BJ (cell line): ENCODE data around the gene ACTMAP. TPM values are rescaled to one million over a fixed set of nuclear protein-coding genes. Genes with fewer than 3 reads are reported as not detected.
"Not testable (repeated sequence)": the region's sequence is repeated elsewhere in the genome, so short reads cannot be mapped to it uniquely, and the experiment has no call there.

Experiments used
- CTCF ChIA-PET: fragments of 350-600 bp; formaldehyde crosslinking; extraction: SDS; loops from one replicate; lab custom pipeline; 2021; ENCODE audit warnings: antibody characterized with exemption, inconsistent platforms; lab: Yijun Ruan, JAX
- POLR2A ChIA-PET: fragments of 300-600 bp; sonication (Branson Sonifier 250); formaldehyde crosslinking; extraction: SDS; loops from one replicate; lab custom pipeline; 2021; ENCODE audit warnings: antibody characterized with exemption; lab: Charles Lee
- DNase-seq: peaks from one replicate; pipeline ENCODE4 v3.0.0-alpha.2; 2011; ENCODE audit warnings: low read depth
- H3K27me3 ChIP-seq: 2 replicates; pipeline ENCODE4 v1.6.0; 2011; ENCODE audit warnings: low read length; ENCODE audit not compliant: control insufficient read depth, insufficient read depth
- H3K36me3 ChIP-seq: 2 replicates; pipeline ENCODE4 v1.5.1; 2011; ENCODE audit warnings: low read length; ENCODE audit not compliant: control insufficient read depth, insufficient read depth
- H3K4me3 ChIP-seq: 2 replicates; pipeline ENCODE4 v1.5.1; 2011; ENCODE audit warnings: low read depth, mild to moderate bottlenecking, control low read depth, low read length
- polyA plus RNA-seq: library from polyadenylated mRNA; depleted of rRNA; stranded (reverse); fragments of >200 nt; gene quantifications from 2 replicates; pipeline ENCODE4 v1.2.3, GENCODE V29; 2011
- TF ChIP-seq, protein P1 (sequence below): IDR thresholded peaks from 2 replicates; pipeline ENCODE4 v1.5.1; 2011; ENCODE audit warnings: low read depth, mild to moderate bottlenecking, control low read depth, inconsistent platforms, low read length, moderate library complexity; ENCODE audit not compliant: insufficient read depth

Gene ACTMAP
- polyA plus RNA-seq, 1 experiment = 5.5 TPM

- DNase-seq = no peak
- no peak overlapping the region for H3K4me3 ChIP-seq
- ChIA-PET POLR2A (no interaction called here), CTCF (interaction anchor here (1.7 to 3.8 kb wide), 2 partner anchors 26 to 31 kb away, joined by 5 to 22 read pairs; no protein-coding TSS in a partner anchor)
- TF ChIP-seq, protein P1, sequence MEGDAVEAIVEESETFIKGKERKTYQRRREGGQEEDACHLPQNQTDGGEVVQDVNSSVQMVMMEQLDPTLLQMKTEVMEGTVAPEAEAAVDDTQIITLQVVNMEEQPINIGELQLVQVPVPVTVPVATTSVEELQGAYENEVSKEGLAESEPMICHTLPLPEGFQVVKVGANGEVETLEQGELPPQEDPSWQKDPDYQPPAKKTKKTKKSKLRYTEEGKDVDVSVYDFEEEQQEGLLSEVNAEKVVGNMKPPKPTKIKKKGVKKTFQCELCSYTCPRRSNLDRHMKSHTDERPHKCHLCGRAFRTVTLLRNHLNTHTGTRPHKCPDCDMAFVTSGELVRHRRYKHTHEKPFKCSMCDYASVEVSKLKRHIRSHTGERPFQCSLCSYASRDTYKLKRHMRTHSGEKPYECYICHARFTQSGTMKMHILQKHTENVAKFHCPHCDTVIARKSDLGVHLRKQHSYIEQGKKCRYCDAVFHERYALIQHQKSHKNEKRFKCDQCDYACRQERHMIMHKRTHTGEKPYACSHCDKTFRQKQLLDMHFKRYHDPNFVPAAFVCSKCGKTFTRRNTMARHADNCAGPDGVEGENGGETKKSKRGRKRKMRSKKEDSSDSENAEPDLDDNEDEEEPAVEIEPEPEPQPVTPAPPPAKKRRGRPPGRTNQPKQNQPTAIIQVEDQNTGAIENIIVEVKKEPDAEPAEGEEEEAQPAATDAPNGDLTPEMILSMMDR = no peak
- H3K36me3 ChIP-seq = peaks cover 3% of the 10 kb centered on the region; the same call in 1 of the 2 replicates
- H3K27me3 ChIP-seq = no peaks in the 10 kb centered on the region
These were observed 26.1 kb upstream of the ACTMAP start for GRCh38 chr19:40776364-40776763.

- POLR2A ChIA-PET = no interaction called here
- CTCF ChIA-PET = no interaction called here
- H3K27me3 ChIP-seq = no peaks in the 10 kb centered on the region
These were observed 25.4 kb upstream of the ACTMAP start for GRCh38 chr19:40775632-40776022.

GRCh38 chr19:40774916-40775631, 24.8 kb upstream of the ACTMAP start, which contains the start of gene MIA:
Gene MIA (plus strand): TSS chr19:40775521. CDS start chr19:40775543, 22 bp downstream.
- Histone ChIP-seq H3K36me3 (peaks cover 1% of the 10 kb centered on the region; the same call in 1 of the 2 replicates), H3K4me3 (no peak within 1 kb of the TSS), H3K27me3 (no peaks in the 10 kb centered on the region)
- no peak for DNase-seq
- CTCF ChIA-PET = no interaction called here
- POLR2A ChIA-PET = no interaction called here
- TF ChIP-seq, protein P1 = no peak

More at GRCh38 chr19:40775632-40776022, 25.4 kb upstream of the ACTMAP start:
- no peak for DNase-seq
- TF ChIP-seq, protein P1 = no peak
- Histone ChIP-seq H3K4me3 (no peak overlapping the region), H3K36me3 (peaks cover 3% of the 10 kb centered on the region; the same call in 1 of the 2 replicates)

DNA sequence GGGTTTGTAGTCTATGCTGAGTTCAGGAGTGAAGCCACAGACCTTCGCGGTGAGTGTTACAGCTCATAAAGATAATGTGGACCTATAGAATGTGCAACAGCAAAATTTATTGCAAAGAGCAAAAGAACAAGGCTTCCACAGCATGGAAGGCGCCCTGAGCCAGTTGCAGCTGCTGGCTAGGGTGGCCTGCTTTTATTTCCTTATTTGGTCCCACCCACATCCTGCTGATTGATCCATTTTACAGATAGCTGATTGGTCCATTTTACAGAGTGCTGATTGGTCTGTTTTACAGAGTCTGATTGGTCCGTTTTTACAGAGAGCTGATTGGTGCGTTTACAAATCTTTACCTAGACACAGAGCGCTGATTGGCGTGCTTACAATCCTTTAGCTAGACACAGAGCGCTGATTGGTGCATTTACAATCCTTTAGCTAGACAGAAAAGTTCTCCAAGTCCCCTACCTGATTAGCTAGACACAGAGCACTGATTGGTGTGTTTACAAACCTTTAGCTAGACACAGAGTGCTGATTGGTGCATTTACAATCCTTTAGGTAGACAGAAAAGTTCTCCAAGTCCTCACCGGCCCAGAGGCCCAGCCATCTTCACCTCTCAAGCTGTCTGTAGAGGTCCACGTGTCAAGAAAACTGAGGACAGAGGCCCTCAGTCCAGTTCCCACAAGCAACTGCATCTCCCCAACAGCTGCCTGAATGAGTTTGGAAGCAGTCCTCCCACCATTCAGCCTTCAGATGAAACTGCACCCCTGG, 21.0 kb upstream of the ACTMAP start:
- H3K36me3 ChIP-seq, H3K27me3 ChIP-seq, H3K4me3 ChIP-seq, POLR2A ChIA-PET, DNase-seq: not testable (repeated sequence)
- CTCF ChIA-PET = interaction anchor here (0.7 to 1.1 kb wide), 3 partner anchors 49 to 203 kb away, joined by 4 to 5 read pairs (median 5); no protein-coding TSS in a partner anchor

DNA sequence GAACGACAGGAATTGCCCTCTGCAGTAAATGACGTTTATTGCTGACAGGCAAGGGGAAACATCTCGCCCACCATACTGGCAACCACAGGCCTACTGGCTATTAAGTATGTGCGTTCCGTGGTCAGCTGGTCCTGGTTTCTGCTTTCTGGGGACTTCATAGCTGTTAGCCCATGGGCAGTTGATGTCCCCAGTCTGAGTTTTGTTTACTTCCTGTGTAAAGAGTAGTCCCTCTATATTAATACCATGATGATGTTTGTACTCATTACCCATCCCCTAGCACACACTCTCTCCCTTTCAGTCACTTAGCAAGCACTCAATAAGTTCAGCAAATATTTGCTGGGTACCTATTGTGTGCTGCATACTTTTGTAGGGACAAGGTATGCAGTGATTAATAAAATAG, 18.6 kb upstream of the ACTMAP start:
- no peak overlapping the region for H3K4me3 ChIP-seq
- ChIA-PET POLR2A (no interaction called here), CTCF (no interaction called here)
- DNase-seq = no peak
- TF ChIP-seq, protein P1 = no peak
- H3K27me3 ChIP-seq = no peaks in the 10 kb centered on the region
- H3K36me3 ChIP-seq = peaks cover 10% of the 10 kb centered on the region

- H3K27me3 ChIP-seq, DNase-seq, POLR2A ChIA-PET, H3K4me3 ChIP-seq: not testable (repeated sequence)
- peaks cover 28% of the 10 kb centered on the region for H3K36me3 ChIP-seq
- CTCF ChIA-PET = interaction anchor here (1.2 kb wide), 1 partner anchor 13 kb away, joined by 4 read pairs; no protein-coding TSS in a partner anchor
These were observed 16.1 kb upstream of the ACTMAP start for GRCh38 chr19:40766385-40766784.
